AG04450 (cell line): ENCODE data around the gene GJB6. TPM values are rescaled to one million over a fixed set of nuclear protein-coding genes. Genes with fewer than 3 reads are reported as not detected.

Source experiments
- CTCF ChIA-PET: fragments of 300-600, 350-600 bp; formaldehyde crosslinking; extraction: SDS; loops from one replicate; lab custom pipeline; 2022; ENCODE audit warnings: antibody characterized with exemption, inconsistent platforms; lab: Charles Lee
- POLR2A ChIA-PET: fragments of 350-600 bp; formaldehyde crosslinking; extraction: SDS; loops from one replicate; lab custom pipeline; 2021; ENCODE audit warnings: antibody characterized with exemption, inconsistent platforms; lab: Yijun Ruan, JAX
- DNase-seq: peaks from one replicate; pipeline ENCODE4 v3.0.0-alpha.2; 2011; ENCODE audit warnings: low read depth, low spot score
- H3K27ac ChIP-seq: one replicate; pipeline ENCODE4 v1.5.1; 2012; ENCODE audit warnings: low read depth, low read length, control low read depth
- H3K27me3 ChIP-seq: one replicate; pipeline ENCODE4 v1.6.0; 2012; ENCODE audit warnings: low read length; ENCODE audit not compliant: control insufficient read depth, insufficient read depth
- H3K4me3 ChIP-seq: 2 replicates; pipeline ENCODE4 v1.5.1; 2011; ENCODE audit warnings: mild to moderate bottlenecking, low read depth, low read length, control low read depth
- H3K9me3 ChIP-seq: 2 replicates; pipeline ENCODE4 v1.5.1; 2012; ENCODE audit warnings: low read length; ENCODE audit not compliant: control insufficient read depth, insufficient read depth
- CTCF ChIP-seq: IDR thresholded peaks from 2 replicates; pipeline ENCODE4 v1.5.1; 2011; ENCODE audit warnings: low read depth, low read length, control low read depth, inconsistent platforms
- polyA plus RNA-seq: library from polyadenylated mRNA; depleted of rRNA; stranded (reverse); fragments of >200 nt; gene quantifications from 2 replicates; pipeline ENCODE4 v1.2.3, GENCODE V29; 2011

GJB6 gene
- polyA plus RNA-seq, 1 experiment: not detected

GRCh38 chr13:20190076-20190475, 42.0 kb downstream of the GJB6 start:
- H3K27me3 ChIP-seq: peaks cover 37% of the 10 kb centered on the region
- POLR2A ChIA-PET: interaction anchor here (0.6 kb wide), 1 partner anchor 582 kb away, joined by 3 read pairs; no protein-coding TSS in a partner anchor
- TF ChIP-seq CTCF: no peak
- no peaks in the 10 kb centered on the region; the same call in 1 of the 2 replicates for H3K9me3 ChIP-seq
- CTCF ChIA-PET: no interaction called here
- no peak for DNase-seq
- H3K4me3 ChIP-seq: no peak overlapping the region
- peak overlapping the region; percentile 52 for H3K27ac ChIP-seq

GRCh38 chr13:20188667-20189553, 43.2 kb downstream of the GJB6 start:
- Histone ChIP-seq H3K27ac (no peak overlapping the region), H3K27me3 (peaks cover 29% of the 10 kb centered on the region), H3K9me3 (no peaks in the 10 kb centered on the region; the same call in 1 of the 2 replicates), H3K4me3 (no peak overlapping the region)
- no peak for DNase-seq
- ChIA-PET CTCF (no interaction called here), POLR2A (no interaction called here)
- TF ChIP-seq CTCF: peak; percentile 20; the same call in 1 of the 2 replicates

GRCh38 chr13:20186771-20187170, 45.3 kb downstream of the GJB6 start:
- Histone ChIP-seq H3K27ac (no peak overlapping the region), H3K4me3 (no peak overlapping the region), H3K9me3 (no peaks in the 10 kb centered on the region), H3K27me3 (peaks cover 16% of the 10 kb centered on the region)
- CTCF ChIA-PET: interaction anchor here (1.3 to 1.8 kb wide), 3 partner anchors 10 to 280 kb away, joined by 3 to 22 read pairs (median 18); no protein-coding TSS in a partner anchor
- no peak for TF ChIP-seq CTCF
- no peak for DNase-seq
- POLR2A ChIA-PET: no interaction called here

GRCh38 chr13:20185366-20186056, 46.6 kb downstream of the GJB6 start:
- ChIA-PET POLR2A (no interaction called here), CTCF (interaction anchor here (0.8 to 1.8 kb wide), 4 partner anchors 9 to 739 kb away, joined by 3 to 18 read pairs (median 4); no protein-coding TSS in a partner anchor)
- Histone ChIP-seq H3K27me3 (peaks cover 19% of the 10 kb centered on the region), H3K27ac (no peak overlapping the region), H3K4me3 (no peak overlapping the region), H3K9me3 (no peaks in the 10 kb centered on the region)
- no peak for TF ChIP-seq CTCF
- DNase-seq: no peak
